SH-SY5Y (cell line): Measurements from ENCODE around the gene PDGFD.

Source experiments
- GATA2 ChIP-seq: IDR thresholded peaks from 2 replicates; pipeline ENCODE4 v1.6.1; 2011; ENCODE audit warnings: mild to moderate bottlenecking, low read depth, low read length
- GATA3 ChIP-seq: IDR thresholded peaks from 2 replicates; pipeline ENCODE4 v1.6.1; 2011; ENCODE audit warnings: low read depth, mild to moderate bottlenecking, low read length, moderate library complexity

GRCh38 chr11:103877221-103877620 is 286.7 kb downstream of the PDGFD start:
- TF ChIP-seq GATA3 (no peak), GATA2 (no peak)
